Midbrain (tissue), 1 donor: Measurements from ENCODE around the gene CHST8.

Experiments used
- DNase-seq: peaks from one replicate; lab custom pipeline; 2025; lab: John Stamatoyannopoulos, UW

The CHST8 gene

DNA sequence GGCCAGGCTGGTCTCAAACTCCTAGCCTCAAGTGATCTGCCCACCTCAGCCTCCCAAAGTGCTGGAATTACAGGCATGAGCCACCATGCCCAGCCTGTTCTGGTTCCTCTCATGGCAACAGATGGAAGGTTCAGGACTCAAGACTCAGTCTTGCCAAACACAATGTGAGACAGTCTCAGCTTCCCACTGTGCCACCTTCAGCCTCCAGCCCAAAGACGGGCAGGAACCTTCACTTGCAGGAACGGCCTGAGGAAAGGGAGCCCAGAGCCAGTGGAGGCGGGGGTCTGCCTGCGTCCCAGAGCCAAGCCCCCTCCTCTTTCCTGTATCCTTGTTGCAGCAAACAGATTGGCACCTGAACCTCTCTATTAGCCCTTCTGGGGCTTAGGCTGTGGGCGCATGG is 2.9 kb upstream of the CHST8 start:
- DNase-seq, result no peak

- no peak for DNase-seq
Measured at GRCh38 chr19:33620611-33621010, 1.1 kb upstream of the CHST8 start.

DNA sequence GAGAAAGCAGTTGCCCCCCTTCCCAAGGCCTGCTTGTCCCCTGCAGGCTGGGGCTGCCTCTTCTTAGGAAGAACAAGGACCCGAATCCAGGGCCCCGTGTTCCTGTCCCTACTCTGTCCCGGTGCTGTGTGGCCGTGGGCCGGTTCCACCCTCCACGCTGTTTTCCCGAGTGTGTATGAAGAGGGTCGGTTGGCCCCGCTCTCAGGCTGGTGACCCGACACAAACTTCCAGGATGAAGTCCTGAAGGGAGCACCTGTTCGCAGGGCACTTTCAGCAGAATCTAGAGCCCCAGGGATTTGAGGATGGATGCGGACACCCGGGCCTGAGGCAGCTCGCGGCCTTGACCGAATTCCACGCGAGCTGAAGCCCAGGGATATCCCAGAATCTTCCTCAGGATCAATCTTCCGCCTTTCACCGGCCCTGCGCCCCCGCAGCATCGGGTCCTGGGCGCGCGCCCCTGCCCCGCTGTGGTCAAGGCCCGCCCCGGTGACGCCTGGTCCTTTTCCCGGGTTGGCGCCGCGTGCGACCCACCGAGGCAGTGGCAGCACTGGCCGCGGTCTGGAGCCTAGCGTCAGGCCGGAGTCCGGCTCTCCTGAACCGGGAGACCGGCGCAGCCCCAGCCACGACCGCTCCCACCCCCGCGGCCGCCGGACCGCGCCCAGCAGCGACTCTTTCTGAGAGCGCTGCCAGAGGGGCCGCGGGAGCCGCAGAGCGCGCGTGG is 528 bp upstream of the CHST8 start:
- DNase-seq, result no peak

DNA sequence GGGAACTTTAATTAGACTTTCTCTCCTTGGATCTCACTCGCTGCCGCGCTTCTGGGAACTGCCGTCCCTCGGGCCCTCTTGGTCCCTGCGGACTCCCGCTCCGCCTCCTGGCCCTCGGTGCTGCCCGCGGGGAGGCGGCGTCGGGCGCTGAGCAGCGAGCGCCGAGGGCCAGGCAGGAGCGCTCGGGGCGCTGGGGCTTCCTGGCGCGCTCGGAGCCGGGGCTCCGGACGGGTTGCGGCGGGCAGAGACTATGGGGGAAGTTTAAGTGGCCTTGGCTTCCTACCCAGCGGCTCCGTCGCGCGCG is 704 bp downstream of the CHST8 start:
- no peak for DNase-seq

GRCh38 chr19:33622809-33623511 is 1.2 kb downstream of the CHST8 start:
- DNase-seq, result no peak

GRCh38 chr19:33624586-33624985 is 2.8 kb downstream of the CHST8 start:
- DNase-seq, result no peak

- no peak for DNase-seq
Measured at GRCh38 chr19:33627526-33627925, 5.8 kb downstream of the CHST8 start.

DNA sequence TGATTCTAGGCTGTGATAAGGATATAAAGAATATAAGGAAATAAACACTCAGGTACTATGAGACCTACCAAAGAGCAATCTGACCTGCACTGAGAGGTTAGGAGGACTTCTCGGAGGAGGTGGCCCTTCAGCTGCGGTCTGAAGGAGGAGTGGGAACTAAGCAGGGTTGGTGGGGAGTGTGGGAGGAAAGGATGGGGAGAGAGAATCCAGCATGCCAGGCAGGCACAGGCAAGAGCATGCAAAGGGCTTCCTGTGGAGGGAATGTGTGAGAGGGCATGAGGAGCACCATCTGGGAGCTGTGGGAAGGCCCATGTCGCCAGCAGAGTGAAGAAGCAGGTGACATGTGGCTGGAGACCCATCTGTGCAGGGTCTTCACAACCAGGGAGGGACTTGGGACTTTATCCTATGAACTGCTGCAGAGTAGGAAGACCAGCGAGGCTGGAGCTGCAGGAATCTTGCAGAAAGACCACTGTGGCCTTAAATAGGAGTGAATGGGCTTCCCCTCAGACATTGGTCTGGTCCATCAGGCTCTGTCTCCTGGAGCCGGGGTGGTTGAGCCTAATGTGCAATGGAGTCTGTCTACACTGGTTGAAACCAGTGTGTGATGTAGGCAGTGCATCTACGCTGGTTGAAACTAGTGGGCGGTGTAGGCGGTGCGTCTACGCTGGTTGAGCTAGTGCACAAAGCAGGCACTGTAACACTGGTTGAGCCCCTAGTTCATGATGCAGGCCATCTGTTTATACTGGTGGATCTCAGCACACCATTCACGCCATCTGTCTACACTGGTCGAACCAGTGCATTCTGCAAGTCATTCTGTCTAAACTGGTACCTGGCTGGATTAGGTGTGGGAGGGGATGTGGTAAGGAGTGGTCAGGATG is 6.4 kb downstream of the CHST8 start:
- no peak for DNase-seq

- no peak for DNase-seq
Measured at GRCh38 chr19:33628921-33629825, 7.4 kb downstream of the CHST8 start.

- DNase-seq, result no peak
Measured at GRCh38 chr19:33629826-33630375, 8.1 kb downstream of the CHST8 start.

- no peak for DNase-seq
Measured at GRCh38 chr19:33630880-33631608, 9.3 kb downstream of the CHST8 start.

- DNase-seq, result no peak
Measured at GRCh38 chr19:33631609-33631973, 9.8 kb downstream of the CHST8 start.

- no peak for DNase-seq
Measured at GRCh38 chr19:33634361-33635091, 12.8 kb downstream of the CHST8 start.

DNA sequence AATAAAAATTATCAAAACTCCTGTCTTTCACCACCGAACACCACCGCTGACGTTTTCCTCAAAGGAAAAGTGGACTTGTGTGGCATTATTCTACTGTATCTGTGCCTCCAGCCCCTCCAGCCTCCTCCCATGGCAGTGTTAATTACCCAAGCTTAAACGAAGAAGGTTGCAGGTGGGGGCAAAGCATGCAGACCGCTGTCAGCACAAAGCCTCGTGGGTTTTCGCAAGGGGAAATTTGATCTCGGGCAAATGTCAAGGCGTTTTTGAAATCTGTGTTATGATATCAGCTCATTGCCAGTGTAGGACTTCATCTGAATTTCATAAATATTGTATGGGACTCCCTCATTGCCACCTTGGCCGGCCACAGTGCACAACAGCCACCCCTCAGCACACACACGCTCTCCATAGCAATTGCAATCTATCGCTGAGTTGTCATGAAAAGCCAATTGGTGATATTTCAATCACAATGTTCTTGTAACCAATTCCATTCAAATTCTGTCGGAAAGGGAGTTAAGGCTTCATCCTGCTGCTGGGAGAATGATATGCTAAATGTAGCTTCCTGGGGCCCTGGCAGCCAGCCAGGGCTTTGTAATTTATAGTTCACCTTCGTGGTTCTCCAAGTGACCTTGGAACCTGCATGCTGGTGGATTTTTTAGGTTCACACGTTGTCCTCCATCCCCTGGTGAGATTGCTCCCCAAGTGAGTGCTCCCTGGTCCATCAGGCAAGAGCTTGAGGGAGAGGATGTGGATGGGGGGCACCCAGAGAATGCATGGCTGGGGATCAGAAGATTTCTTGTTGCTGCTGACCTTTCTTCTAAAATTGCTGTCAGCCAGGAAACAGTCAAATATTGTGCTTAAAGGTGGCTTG is 16.6 kb downstream of the CHST8 start:
- DNase-seq, result no peak

GRCh38 chr19:33639035-33639681 is 17.4 kb downstream of the CHST8 start:
- no peak for DNase-seq

DNA sequence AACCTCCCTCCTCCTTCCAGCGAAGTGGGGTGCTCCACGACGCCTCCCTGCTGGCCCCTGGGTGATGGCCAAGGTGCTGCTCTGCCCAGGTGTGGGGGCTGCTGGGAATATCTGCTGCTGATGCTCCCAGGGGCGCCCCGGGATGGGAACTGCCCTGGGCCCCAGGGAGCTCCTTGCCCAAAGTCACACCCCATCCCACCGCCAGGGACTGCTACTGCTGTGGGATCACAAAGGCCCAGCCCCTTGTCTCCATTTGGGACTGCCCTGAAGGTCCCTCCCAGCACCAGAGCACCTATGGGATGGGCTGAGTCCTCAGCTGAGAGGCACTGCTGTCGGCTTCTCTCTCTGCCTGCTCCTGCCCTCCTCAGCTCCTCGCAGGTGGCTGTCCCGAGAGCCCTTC is 19.0 kb downstream of the CHST8 start:
- no peak for DNase-seq

- DNase-seq, result no peak
Measured at GRCh38 chr19:33641261-33641660, 19.5 kb downstream of the CHST8 start.

GRCh38 chr19:33641956-33642498 is 20.3 kb downstream of the CHST8 start:
- DNase-seq, result no peak
